ENCODE results near the gene ANKIB1. TPM values are rescaled to one million over a fixed set of nuclear protein-coding genes. Genes with fewer than 3 reads are reported as not detected.

ANKIB1 gene
- polyA plus RNA-seq, 2 of the 4 experiments (the other 2 are of a cell fraction) = 20.7 to 59.5 TPM

DNA sequence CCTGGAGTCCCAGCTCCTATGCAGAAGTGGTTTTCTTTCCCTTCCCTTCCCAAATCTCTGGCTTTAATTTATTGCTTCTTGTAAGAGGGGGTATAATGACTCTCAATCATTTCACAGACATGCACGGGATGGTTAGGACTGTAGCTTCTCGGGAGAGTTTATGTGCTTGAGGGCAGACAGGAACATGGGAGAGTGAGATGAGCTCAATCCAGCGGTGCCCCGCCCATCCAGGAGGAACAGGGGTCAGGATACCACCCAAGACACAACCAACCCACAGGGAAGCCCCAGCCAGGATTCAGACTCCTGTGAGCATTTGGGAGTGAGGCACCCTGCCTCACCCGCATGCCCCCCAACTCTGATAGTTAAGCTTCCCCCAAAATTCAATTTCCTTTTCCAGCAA lies 167.8 kb downstream of the ANKIB1 start (continued):
- no peak for TF ChIP-seq GATA3 (IDR thresholded peaks at IDR 0.05; ENCODE audit: borderline replicate concordance)
- TF ChIP-seq ELK1 (IDR thresholded peaks at IDR 0.05; ENCODE audit: low read depth, low read length) = no peak
- no peak for TF ChIP-seq EHF (CRISPR knock-in tag; IDR thresholded peaks at IDR 0.05)
- TF ChIP-seq MAZ (IDR thresholded peaks at IDR 0.05; ENCODE audit: borderline replicate concordance, low read depth, low read length) = no peak
- no peak for TF ChIP-seq NFE2L2 (conservative IDR thresholded peaks at IDR 0.05; ENCODE audit: low read length)
- no peak for TF ChIP-seq ESRRA (IDR thresholded peaks at IDR 0.05; ENCODE audit: borderline replicate concordance, low read length)
- no peak for TF ChIP-seq POLR2AphosphoS2 (conservative IDR thresholded peaks at IDR 0.05; ENCODE audit: low read length)
- no peak for TF ChIP-seq HOXA7 (CRISPR knock-in tag; IDR thresholded peaks at IDR 0.05)
- TF ChIP-seq USF2 (IDR thresholded peaks at IDR 0.05) = no peak

- Histone ChIP-seq H3K4me1 (no peaks in the 10 kb centered on the region), H3K4me3 (no peak overlapping the region), H3K9me3 (no peaks in the 10 kb centered on the region), H3K4me2 (no peak overlapping the region), H3K27ac (no peak overlapping the region)
- DNase-seq (ENCODE audit: low read depth in 1 of 2, low spot score in 1 of 2) = no peak
- ChIA-PET POLR2A (no interaction called here), CTCF (interaction anchor here (2.4 to 8.0 kb wide), 2 partner anchors 9 to 32 kb away, joined by 10 to 63 read pairs; partner anchors contain the start of gene GATAD1)
- no peak for TF ChIP-seq MAX (IDR thresholded peaks at IDR 0.05)
- no peak for TF ChIP-seq MYC (IDR thresholded peaks at IDR 0.05; ENCODE audit: borderline replicate concordance, low read length)
- TF ChIP-seq, protein P1, sequence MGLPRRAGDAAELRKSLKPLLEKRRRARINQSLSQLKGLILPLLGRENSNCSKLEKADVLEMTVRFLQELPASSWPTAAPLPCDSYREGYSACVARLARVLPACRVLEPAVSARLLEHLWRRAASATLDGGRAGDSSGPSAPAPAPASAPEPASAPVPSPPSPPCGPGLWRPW (IDR thresholded peaks at IDR 0.05) = no peak
- no peak for TF ChIP-seq CHD4 (IDR thresholded peaks at IDR 0.05; ENCODE audit: borderline replicate concordance)
- TF ChIP-seq HOXB5 (CRISPR knock-in tag; IDR thresholded peaks at IDR 0.05) = no peak
- no peak for TF ChIP-seq JUN (IDR thresholded peaks at IDR 0.05)
- TF ChIP-seq BHLHE40 (IDR thresholded peaks at IDR 0.05; ENCODE audit: low read depth, low read length) = no peak
- no peak for TF ChIP-seq SREBF2 (IDR thresholded peaks at IDR 0.05)
- no peak for TF ChIP-seq HDAC2 (IDR thresholded peaks at IDR 0.05)
- no peak for TF ChIP-seq ZSCAN20 (CRISPR knock-in tag; IDR thresholded peaks at IDR 0.05)
- TF ChIP-seq CHD2 (IDR thresholded peaks at IDR 0.05; ENCODE audit: low read length, partially characterized antibody) = no peak
- TF ChIP-seq NR3C1 (IDR thresholded peaks at IDR 0.05) = no peak
- TF ChIP-seq MAFK (IDR thresholded peaks at IDR 0.05; ENCODE audit: partially characterized antibody) = no peak
- TF ChIP-seq HEYL (CRISPR knock-in tag; IDR thresholded peaks at IDR 0.05) = no peak
- TF ChIP-seq NFE2L2 (conservative IDR thresholded peaks at IDR 0.05; ENCODE audit: low read length) = no peak
- FAIRE-seq = no peak
- ATAC-seq = no peak
- WGBS (ENCODE audit: missing lambda C conversion rate) = 72% methylated on average over 5 of the region's 5 CpGs
Measured at GRCh38 chr7:92415225-92415624, 169.5 kb downstream of the ANKIB1 start.

- ATAC-seq (no peak), FAIRE-seq (no peak), DNase-seq (ENCODE audit: low read depth in 1 of 2, low spot score in 1 of 2) (no peak)
- CTCF ChIA-PET = interaction anchor here (0.6 to 8.0 kb wide), 5 partner anchors 6 to 116 kb away, joined by 3 to 63 read pairs (median 4); partner anchors contain the start of gene GATAD1
- TF ChIP-seq RNF2 (IDR thresholded peaks at IDR 0.05; ENCODE audit: borderline replicate concordance, low read depth) = no peak
- no peak for TF ChIP-seq EP300 (IDR thresholded peaks at IDR 0.05)
- TF ChIP-seq USF2 (IDR thresholded peaks at IDR 0.05) = no peak
- TF ChIP-seq BHLHE40 (IDR thresholded peaks at IDR 0.05; ENCODE audit: low read depth, low read length) = no peak
- TF ChIP-seq MAX (IDR thresholded peaks at IDR 0.05) = no peak
- TF ChIP-seq CHD2 (IDR thresholded peaks at IDR 0.05; ENCODE audit: low read length, partially characterized antibody) = no peak
- no peak for TF ChIP-seq HOXA7 (CRISPR knock-in tag; IDR thresholded peaks at IDR 0.05)
- TF ChIP-seq CBX2 (IDR thresholded peaks at IDR 0.05; ENCODE audit: borderline replicate concordance, low read depth) = no peak
- no peak for TF ChIP-seq ESRRA (IDR thresholded peaks at IDR 0.05; ENCODE audit: borderline replicate concordance, low read length)
- no peak for TF ChIP-seq ZSCAN20 (CRISPR knock-in tag; IDR thresholded peaks at IDR 0.05)
- no peak for TF ChIP-seq MAZ (IDR thresholded peaks at IDR 0.05; ENCODE audit: borderline replicate concordance, low read depth, low read length)
- TF ChIP-seq NR3C1 (IDR thresholded peaks at IDR 0.05) = no peak
- TF ChIP-seq EHMT2 (IDR thresholded peaks at IDR 0.05; ENCODE audit: low read depth) = no peak
- TF ChIP-seq KDM1A (IDR thresholded peaks at IDR 0.05; ENCODE audit: low read depth) = no peak
- H3K27ac ChIP-seq = no peak overlapping the region
- no peaks in the 10 kb centered on the region for H3K4me1 ChIP-seq
- POLR2A ChIA-PET = interaction anchor here (0.6 kb wide), 1 partner anchor 9 kb away, joined by 3 read pairs; no protein-coding TSS in a partner anchor
- WGBS (ENCODE audit: missing lambda C conversion rate) = 91% methylated on average over 5 of the region's 5 CpGs
- no peak overlapping the region for H3K4me2 ChIP-seq
- no peaks in the 10 kb centered on the region for H3K9me3 ChIP-seq
- no peak overlapping the region for H3K4me3 ChIP-seq
Measured at GRCh38 chr7:92417913-92418312, 172.1 kb downstream of the ANKIB1 start.

All from A549 (cell line).